H9 (cell line): ENCODE data around the gene NGFR. TPM values are rescaled to one million over a fixed set of nuclear protein-coding genes. Genes with fewer than 3 reads are reported as not detected.

ENCODE experiments used
- DNase-seq: peaks from one replicate; pipeline ENCODE4 v3.0.0-alpha.2; 2017
- H2AFZ ChIP-seq: one replicate; pipeline ENCODE4 v1.6.1; 2013; ENCODE audit warnings: mild to moderate bottlenecking, low read length, control low read depth, moderate library complexity
- H2AK5ac ChIP-seq: 2 replicates; pipeline ENCODE4 v1.6.1; 2013; ENCODE audit warnings: low read length, control low read depth, mixed read lengths; ENCODE audit not compliant: insufficient read length
- H2BK120ac ChIP-seq: one replicate; pipeline ENCODE4 v1.6.1; 2013; ENCODE audit warnings: low read depth, mild to moderate bottlenecking, low read length, control low read depth, inconsistent platforms; ENCODE audit not compliant: poor library complexity, severe bottlenecking
- H2BK12ac ChIP-seq: 2 replicates; pipeline ENCODE4 v1.6.1; 2013; ENCODE audit warnings: low read length, control low read depth, mixed read lengths, low read depth; ENCODE audit not compliant: insufficient read length
- H2BK15ac ChIP-seq: 2 replicates; pipeline ENCODE4 v1.6.1; 2013; ENCODE audit warnings: low read depth, low read length, control low read depth
- H2BK20ac ChIP-seq: one replicate; pipeline ENCODE4 v1.6.1; 2013; ENCODE audit warnings: low read depth, mild to moderate bottlenecking, low read length, control low read depth, inconsistent platforms; ENCODE audit not compliant: poor library complexity, severe bottlenecking
- H2BK5ac ChIP-seq: 2 replicates; pipeline ENCODE4 v1.6.1; 2013; ENCODE audit warnings: low read length, control low read depth, mixed read lengths; ENCODE audit not compliant: insufficient read length
- H3K14ac ChIP-seq: 2 replicates; pipeline ENCODE4 v1.6.1; 2013; ENCODE audit warnings: low read length, control low read depth; ENCODE audit not compliant: insufficient read depth
- H3K18ac ChIP-seq: 2 replicates; pipeline ENCODE4 v1.6.1; 2013; ENCODE audit warnings: low read depth, mild to moderate bottlenecking, mixed read lengths, low read length, control low read depth; ENCODE audit not compliant: insufficient read length
- H3K23ac ChIP-seq: 2 replicates; pipeline ENCODE4 v1.6.1; 2013; ENCODE audit warnings: low read length, control low read depth, mixed read lengths, low read depth; ENCODE audit not compliant: insufficient read length
- H3K23me2 ChIP-seq: 2 replicates; pipeline ENCODE4 v1.6.1; 2013; ENCODE audit warnings: low read depth, mild to moderate bottlenecking, mixed read lengths, low read length, control low read depth; ENCODE audit not compliant: insufficient read length, poor library complexity, severe bottlenecking
- H3K27ac ChIP-seq: 2 replicates; pipeline ENCODE4 v1.5.1; 2013; ENCODE audit warnings: low read length, control low read depth, mixed read lengths, low read depth; ENCODE audit not compliant: insufficient read length
- H3K27me3 ChIP-seq: 2 replicates; pipeline ENCODE4 v1.6.1; 2013; ENCODE audit warnings: low read length, control low read depth, inconsistent platforms; ENCODE audit not compliant: insufficient read depth
- H3K4ac ChIP-seq: 2 replicates; pipeline ENCODE4 v1.6.1; 2013; ENCODE audit warnings: low read depth, mild to moderate bottlenecking, control low read depth, inconsistent platforms, low read length, moderate library complexity
- H3K4me1 ChIP-seq: 2 replicates; pipeline ENCODE4 v1.6.1; 2013; ENCODE audit warnings: low read length, control low read depth, inconsistent platforms; ENCODE audit not compliant: insufficient read depth
- H3K4me2 ChIP-seq: 2 replicates; pipeline ENCODE4 v1.6.1; 2013; ENCODE audit warnings: low read length, control low read depth, mixed read lengths; ENCODE audit not compliant: insufficient read length, insufficient read depth
- H3K56ac ChIP-seq: 2 replicates; pipeline ENCODE4 v1.6.1; 2013; ENCODE audit warnings: low read depth, mild to moderate bottlenecking, mixed read lengths, low read length, control low read depth; ENCODE audit not compliant: insufficient read length
- H3K79me1 ChIP-seq: 2 replicates; pipeline ENCODE4 v1.6.1; 2013; ENCODE audit warnings: low read depth, mild to moderate bottlenecking, moderate library complexity, low read length, control low read depth, inconsistent platforms; ENCODE audit not compliant: insufficient read depth, poor library complexity, severe bottlenecking
- H3K79me2 ChIP-seq: 2 replicates; pipeline ENCODE4 v1.6.1; 2013; ENCODE audit warnings: low read length, control low read depth, inconsistent platforms; ENCODE audit not compliant: insufficient read depth
- H3K9ac ChIP-seq: 2 replicates; pipeline ENCODE4 v1.6.1; 2013; ENCODE audit warnings: low read length, control low read depth, mixed read lengths; ENCODE audit not compliant: insufficient read length; ENCODE audit errors: extremely low read depth
- H3K9me3 ChIP-seq: one replicate; pipeline ENCODE4 v1.6.1; 2013; ENCODE audit warnings: low read depth, low read length, inconsistent platforms; ENCODE audit not compliant: control insufficient read depth
- H3T11ph ChIP-seq: one replicate; pipeline ENCODE4 v1.6.1; 2013; ENCODE audit warnings: mild to moderate bottlenecking, low read length, control low read depth, inconsistent platforms
- H4K20me1 ChIP-seq: one replicate; pipeline ENCODE4 v1.6.1; 2013; ENCODE audit not compliant: control insufficient read depth, insufficient read length, insufficient read depth
- H4K5ac ChIP-seq: 2 replicates; pipeline ENCODE4 v1.6.1; 2013; ENCODE audit warnings: low read depth, mild to moderate bottlenecking, mixed read lengths, low read length, control low read depth; ENCODE audit not compliant: insufficient read length
- H4K8ac ChIP-seq: replicated peaks from 2 replicates; pipeline ENCODE4 v1.6.1; 2013; ENCODE audit warnings: low read length, control low read depth, mixed read lengths, low read depth; ENCODE audit not compliant: insufficient read length
- H4K91ac ChIP-seq: 2 replicates; pipeline ENCODE4 v1.6.1; 2013; ENCODE audit warnings: low read depth, mild to moderate bottlenecking, moderate library complexity, mixed read lengths, low read length, control low read depth; ENCODE audit not compliant: insufficient read length
- H3K27ac Mint-ChIP-seq, 3 experiments: 2 replicates in 2 of 3; 3 replicates in 1 of 3; pipeline ENCODE4 v1.8.0; 2020 to 2021; ENCODE audit warnings: mixed read lengths in 3 of 3, mild to moderate bottlenecking in 1 of 3, moderate library complexity in 1 of 3
- H3K27me3 Mint-ChIP-seq: 2 replicates; pipeline ENCODE4 v1.8.0; 2021; ENCODE audit warnings: low read depth, mild to moderate bottlenecking, moderate library complexity, mixed read lengths
- H3K36me3 Mint-ChIP-seq, 3 experiments: 2 replicates in 2 of 3; 3 replicates in 1 of 3; pipeline ENCODE4 v1.8.0; 2020 to 2021; ENCODE audit warnings: low read depth in 3 of 3, mixed read lengths in 3 of 3; ENCODE audit not compliant: insufficient read depth in 1 of 3
- H3K4me1 Mint-ChIP-seq, 2 experiments: 2 replicates each; pipeline ENCODE4 v1.8.0; 2020; ENCODE audit warnings: mixed read lengths in 2 of 2
- H3K4me3 Mint-ChIP-seq, 2 experiments: 2 replicates in 1 of 2; 3 replicates in 1 of 2; pipeline ENCODE4 v1.8.0; 2020 to 2021; ENCODE audit warnings: mild to moderate bottlenecking in 2 of 2, mixed read lengths in 2 of 2, moderate library complexity in 1 of 2
- H3K9me3 Mint-ChIP-seq, 2 experiments: 2 replicates in 1 of 2; 3 replicates in 1 of 2; pipeline ENCODE4 v1.8.0; 2020; ENCODE audit warnings: mild to moderate bottlenecking in 2 of 2, mixed read lengths in 2 of 2, moderate library complexity in 1 of 2
- WGBS: extraction: QIAGEN DNeasy Blood & Tissue Kit; methylation state at CpG from one replicate; pipeline ENCODE4 v1.1.7; 2013; ENCODE audit warnings: missing lambda C conversion rate, low lambda C conversion rate, mixed read lengths; ENCODE audit not compliant: insufficient read length; ENCODE audit errors: extremely low coverage; 5-methylcytosine and 5-hydroxymethylcytosine counted together
- total RNA-seq: library from RNA; stranded (reverse); gene quantifications from 2 replicates; pipeline ENCODE4 v1.2.1, GENCODE V29; 2021
- TF ChIP-seq, protein P1 (sequence below): fragments of 200-600 bp; sonication (generic); conservative IDR thresholded peaks from 3 replicates; pipeline ENCODE4 v1.8.0; 2021; ENCODE audit warnings: antibody characterized with exemption, mild to moderate bottlenecking

Gene NGFR
- total RNA-seq, 1 experiment from 2014 or later, result 9.6 TPM

DNA sequence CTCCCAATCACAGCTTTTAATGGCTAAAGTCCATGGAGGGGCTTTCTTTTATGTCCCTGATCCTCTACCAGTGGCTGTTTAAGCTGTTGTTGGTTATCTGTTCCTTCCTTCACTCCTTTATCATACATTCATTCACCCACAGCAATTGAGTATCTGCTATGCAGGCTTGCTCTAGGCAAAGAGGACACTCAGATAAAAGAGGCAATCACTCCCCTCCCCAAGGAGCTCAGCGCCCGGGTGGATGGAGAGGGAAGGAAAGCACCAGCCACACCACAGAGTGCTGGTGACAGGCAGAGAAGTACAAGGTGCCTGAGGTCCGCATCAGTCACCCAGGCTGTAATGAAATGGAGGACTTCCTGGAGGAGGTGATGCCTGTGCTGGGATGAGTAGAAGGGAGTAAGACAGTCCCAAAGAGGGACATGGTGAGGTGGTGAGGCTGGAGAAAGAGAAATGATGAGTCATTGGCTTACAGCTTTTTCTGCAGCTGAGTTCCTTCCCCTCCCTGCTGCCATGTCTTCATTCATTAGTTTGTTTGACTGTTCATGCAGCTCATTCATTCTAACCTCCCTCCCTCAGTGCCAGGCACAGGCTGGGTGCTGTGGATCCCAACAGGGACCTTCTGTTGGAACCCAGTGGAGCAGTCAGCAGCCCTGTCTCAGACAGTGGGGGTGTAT is 12.8 kb upstream of the NGFR start:
- peak overlapping the region; percentile 47 for H2BK12ac ChIP-seq
- H3K4me1 ChIP-seq, result peaks cover 10% of the 10 kb centered on the region; the same call in 1 of the 2 replicates
- TF ChIP-seq, protein P1, sequence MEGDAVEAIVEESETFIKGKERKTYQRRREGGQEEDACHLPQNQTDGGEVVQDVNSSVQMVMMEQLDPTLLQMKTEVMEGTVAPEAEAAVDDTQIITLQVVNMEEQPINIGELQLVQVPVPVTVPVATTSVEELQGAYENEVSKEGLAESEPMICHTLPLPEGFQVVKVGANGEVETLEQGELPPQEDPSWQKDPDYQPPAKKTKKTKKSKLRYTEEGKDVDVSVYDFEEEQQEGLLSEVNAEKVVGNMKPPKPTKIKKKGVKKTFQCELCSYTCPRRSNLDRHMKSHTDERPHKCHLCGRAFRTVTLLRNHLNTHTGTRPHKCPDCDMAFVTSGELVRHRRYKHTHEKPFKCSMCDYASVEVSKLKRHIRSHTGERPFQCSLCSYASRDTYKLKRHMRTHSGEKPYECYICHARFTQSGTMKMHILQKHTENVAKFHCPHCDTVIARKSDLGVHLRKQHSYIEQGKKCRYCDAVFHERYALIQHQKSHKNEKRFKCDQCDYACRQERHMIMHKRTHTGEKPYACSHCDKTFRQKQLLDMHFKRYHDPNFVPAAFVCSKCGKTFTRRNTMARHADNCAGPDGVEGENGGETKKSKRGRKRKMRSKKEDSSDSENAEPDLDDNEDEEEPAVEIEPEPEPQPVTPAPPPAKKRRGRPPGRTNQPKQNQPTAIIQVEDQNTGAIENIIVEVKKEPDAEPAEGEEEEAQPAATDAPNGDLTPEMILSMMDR, result no peak
- H4K20me1 ChIP-seq, result no peaks in the 10 kb centered on the region
- H3T11ph ChIP-seq, result no peak overlapping the region
- no peak overlapping the region for H3K4me3 Mint-ChIP-seq
- WGBS, result no CpG with 5 or more reads among the region's 3 CpGs
- no peak overlapping the region for H3K4ac ChIP-seq
- H4K5ac ChIP-seq, result no peak overlapping the region
- H2BK20ac ChIP-seq, result no peak overlapping the region
- H3K4me1 Mint-ChIP-seq, result peaks cover 60 to 64% of the 10 kb centered on the region in 2 experiments
- no peak overlapping the region for H3K23ac ChIP-seq
- H2AK5ac ChIP-seq, result no peak overlapping the region
- no peak overlapping the region for H4K91ac ChIP-seq
- H2BK120ac ChIP-seq, result no peak overlapping the region
- H3K9ac ChIP-seq, result no peak overlapping the region
- H3K9me3 ChIP-seq, result no peaks in the 10 kb centered on the region
- no peak overlapping the region for H2BK5ac ChIP-seq
- H3K79me2 ChIP-seq, result no peaks in the 10 kb centered on the region
- no peak for DNase-seq
- H3K56ac ChIP-seq, result no peak overlapping the region
- H2AFZ ChIP-seq, result no peak overlapping the region
- H3K27me3 ChIP-seq, result no peaks in the 10 kb centered on the region; the same call in 1 of the 2 replicates
- no peaks in the 10 kb centered on the region for H3K36me3 Mint-ChIP-seq
- H3K18ac ChIP-seq, result no peak overlapping the region
- H3K27me3 Mint-ChIP-seq, result peaks cover 43% of the 10 kb centered on the region
- H3K79me1 ChIP-seq, result no peaks in the 10 kb centered on the region
- H3K27ac Mint-ChIP-seq, result 0 out of 7 replicates have a peak overlapping the region, but pooled peaks of 1 of the 3 experiments have one; percentile 9
- H3K27ac ChIP-seq, result no peak overlapping the region
- H2BK15ac ChIP-seq, result no peak overlapping the region
- H3K9me3 Mint-ChIP-seq, result no peaks in the 10 kb centered on the region
- no peaks in the 10 kb centered on the region for H3K23me2 ChIP-seq
- H3K14ac ChIP-seq, result no peak overlapping the region
- H4K8ac ChIP-seq, result no peak overlapping the region
- H3K4me2 ChIP-seq, result no peak overlapping the region
